Hematopoietic multipotent progenitor cell (in vitro differentiated cells): Measurements from ENCODE around the gene GOLGA6L7. TPM values are rescaled to one million over a fixed set of nuclear protein-coding genes. Genes with fewer than 3 reads are reported as not detected.
"Not testable (repeated sequence)": the region's sequence is repeated elsewhere in the genome, so short reads cannot be mapped to it uniquely, and the experiment has no call there.

ENCODE experiments used
- DNase-seq, 3 donors: peaks; one replicate each; pipeline ENCODE4 v3.0.0-alpha.2; 2011 to 2015; ENCODE audit warnings: low read depth in 2 of 3, low spot score in 2 of 3
- total RNA-seq: library from RNA; depleted of rRNA; stranded (reverse); fragments of >200 nt; gene quantifications from one replicate; pipeline ENCODE4 v1.2.3, GENCODE V29; 2012

The GOLGA6L7 gene
- total RNA-seq, 1 donor: not detected

DNA sequence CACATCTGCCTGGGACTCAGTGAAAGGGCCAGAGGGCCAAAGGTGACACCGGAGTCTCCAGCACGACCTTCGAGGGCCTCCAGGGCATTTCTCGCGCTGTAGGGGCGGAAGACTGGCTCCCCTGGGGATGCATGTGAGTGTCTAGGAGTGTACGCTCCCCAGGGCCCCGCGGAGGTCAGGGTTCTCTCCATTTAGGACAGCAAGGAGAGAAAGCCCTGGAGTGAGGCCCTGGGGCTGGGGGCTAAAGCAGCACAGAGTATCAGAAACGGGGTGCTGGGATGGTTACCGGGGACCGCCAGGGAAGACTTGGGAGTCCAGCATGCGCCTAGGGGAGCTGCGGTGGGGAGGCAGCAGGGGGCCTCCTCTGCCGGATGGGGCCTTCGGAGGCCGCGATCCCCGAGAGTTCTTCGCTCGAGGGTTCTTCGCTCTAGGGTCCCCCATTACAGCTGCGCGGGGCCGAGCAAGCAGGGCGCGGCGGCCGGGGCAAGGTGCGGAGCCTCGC lies 36.7 kb upstream of the GOLGA6L7 start:
- DNase-seq: no peak

- DNase-seq: no peak
These were observed 35.9 kb upstream of the GOLGA6L7 start for GRCh38 chr15:28884151-28884940.

DNA sequence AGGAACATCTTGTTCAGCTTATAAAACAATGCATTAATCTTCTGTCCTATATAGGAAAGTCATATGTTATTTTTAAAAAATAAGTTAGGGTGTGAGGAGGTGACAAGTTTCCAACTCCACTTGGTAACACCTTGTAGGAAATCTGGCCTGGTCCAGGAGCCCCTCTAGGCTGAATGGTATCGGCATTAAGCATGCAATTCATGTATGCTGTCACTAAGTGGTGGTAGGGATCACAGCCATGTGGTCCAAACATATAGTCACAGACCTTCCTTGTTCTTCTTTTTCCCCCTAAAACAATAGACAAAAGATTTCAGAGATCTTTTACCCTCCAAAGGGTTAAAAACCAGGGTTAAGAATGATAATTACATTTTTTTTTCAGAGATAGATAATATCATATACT lies 33.2 kb upstream of the GOLGA6L7 start:
- no peak for DNase-seq

- DNase-seq: no peak
These were observed 32.7 kb upstream of the GOLGA6L7 start for GRCh38 chr15:28881170-28881569.

GRCh38 chr15:28880680-28881079 lies 32.2 kb upstream of the GOLGA6L7 start:
- no peak for DNase-seq

DNA sequence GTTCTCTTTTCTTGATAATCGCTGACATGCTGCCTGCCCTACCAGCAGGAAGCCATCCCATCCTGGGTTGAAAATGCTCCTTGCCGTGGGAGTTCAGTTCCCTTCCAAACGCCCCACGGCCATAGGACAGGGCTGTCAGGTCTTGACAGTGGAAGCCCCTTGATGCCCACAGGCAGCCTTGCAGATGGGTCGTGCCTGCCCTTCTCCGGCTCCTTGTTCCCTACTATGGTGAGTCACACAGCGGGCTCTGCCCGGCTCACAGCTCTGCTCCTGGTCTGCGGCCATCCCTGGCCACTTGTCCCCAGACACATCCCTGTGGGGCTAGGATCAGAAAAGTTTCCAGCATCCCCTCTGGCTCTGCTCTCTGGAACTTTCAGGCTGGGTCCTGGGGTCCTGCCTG lies 31.1 kb upstream of the GOLGA6L7 start:
- no peak for DNase-seq

DNA sequence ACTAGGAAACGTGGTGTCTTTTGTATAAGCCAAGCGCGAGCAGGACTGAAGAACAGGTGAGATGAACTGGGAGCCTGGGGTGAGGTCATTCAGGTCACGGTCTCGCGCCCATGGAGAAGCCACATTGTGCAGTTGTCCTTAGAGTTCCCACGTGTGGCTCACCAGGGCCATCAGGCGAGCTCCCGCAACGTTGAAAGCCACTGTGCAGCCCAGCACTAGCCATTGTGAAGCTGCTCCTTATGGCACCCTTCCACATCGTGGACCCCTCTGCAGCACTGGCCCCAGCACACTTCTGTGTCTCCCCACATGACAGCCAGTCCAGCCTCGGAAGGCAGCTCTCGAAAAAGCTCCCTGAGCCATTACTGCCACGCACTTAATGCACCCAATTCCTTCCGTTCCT lies 29.8 kb upstream of the GOLGA6L7 start:
- DNase-seq: no peak

DNA sequence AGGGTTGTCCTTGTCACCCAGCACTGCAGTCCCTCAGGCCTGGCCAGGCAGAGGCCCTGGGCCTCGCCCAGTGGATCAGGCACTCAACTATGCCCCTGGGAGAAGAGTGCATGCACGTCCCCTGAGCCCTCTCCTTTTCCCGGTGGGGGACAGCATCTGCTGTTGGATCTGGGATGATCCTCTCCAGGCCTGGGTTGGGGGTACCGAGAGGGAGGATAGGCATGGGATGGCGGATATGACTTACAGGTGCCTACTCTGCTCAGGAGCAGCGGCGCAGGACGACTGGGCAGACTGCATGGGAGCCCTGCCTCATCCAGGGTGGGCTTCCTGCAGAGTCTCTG lies 28.4 kb upstream of the GOLGA6L7 start:
- DNase-seq: no peak

GRCh38 chr15:28876131-28876844 lies 27.8 kb upstream of the GOLGA6L7 start:
- DNase-seq: no peak

DNA sequence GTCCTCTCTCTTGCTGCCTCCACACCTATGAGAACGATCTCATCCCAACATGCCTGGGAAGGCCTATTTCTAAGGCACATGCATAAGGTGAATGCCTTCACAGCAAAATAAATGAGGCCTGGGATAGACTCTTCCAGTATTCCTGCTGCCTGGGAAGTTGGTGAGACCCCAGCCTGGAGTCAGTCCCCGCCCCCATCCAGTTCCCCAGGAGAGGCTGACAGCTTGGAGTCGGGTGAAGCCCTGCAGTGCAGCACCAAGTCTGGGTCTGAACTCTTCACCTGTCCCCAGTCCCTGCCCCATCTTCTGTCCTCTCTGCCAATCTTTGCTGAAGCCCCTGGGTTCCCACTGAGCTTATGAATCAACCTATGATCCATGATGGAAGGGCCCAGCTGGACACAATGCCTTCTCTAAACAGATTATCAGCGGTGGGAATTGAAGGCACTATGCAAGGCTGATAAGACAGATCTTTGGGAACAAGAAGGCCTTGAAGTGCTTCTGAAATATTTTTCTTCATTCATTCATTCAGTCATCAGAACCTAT lies 27.1 kb upstream of the GOLGA6L7 start:
- no peak for DNase-seq

GRCh38 chr15:28873585-28874190 lies 25.2 kb upstream of the GOLGA6L7 start:
- DNase-seq: no peak

- DNase-seq: no peak
These were observed 24.6 kb upstream of the GOLGA6L7 start for GRCh38 chr15:28873006-28873405.

DNA sequence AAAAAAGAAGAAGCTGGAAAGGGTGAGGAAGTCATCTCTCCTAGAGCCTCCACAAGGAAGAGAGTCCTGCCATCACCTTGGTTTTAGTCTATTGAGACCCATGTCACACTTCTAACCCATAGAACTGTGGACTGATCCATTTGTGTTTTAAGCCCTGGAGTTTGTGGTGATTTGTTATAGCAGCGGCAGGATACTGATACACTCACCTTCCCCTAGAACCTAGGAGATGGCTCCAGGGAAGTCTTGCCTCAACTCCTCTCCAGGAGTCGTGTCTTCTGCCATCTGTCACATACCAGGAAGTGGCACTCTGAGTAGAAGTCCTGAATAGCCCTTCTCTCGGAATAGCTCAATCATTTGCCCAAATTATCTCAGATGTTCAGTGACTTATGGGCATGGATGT lies 22.7 kb upstream of the GOLGA6L7 start:
- no peak for DNase-seq

DNA sequence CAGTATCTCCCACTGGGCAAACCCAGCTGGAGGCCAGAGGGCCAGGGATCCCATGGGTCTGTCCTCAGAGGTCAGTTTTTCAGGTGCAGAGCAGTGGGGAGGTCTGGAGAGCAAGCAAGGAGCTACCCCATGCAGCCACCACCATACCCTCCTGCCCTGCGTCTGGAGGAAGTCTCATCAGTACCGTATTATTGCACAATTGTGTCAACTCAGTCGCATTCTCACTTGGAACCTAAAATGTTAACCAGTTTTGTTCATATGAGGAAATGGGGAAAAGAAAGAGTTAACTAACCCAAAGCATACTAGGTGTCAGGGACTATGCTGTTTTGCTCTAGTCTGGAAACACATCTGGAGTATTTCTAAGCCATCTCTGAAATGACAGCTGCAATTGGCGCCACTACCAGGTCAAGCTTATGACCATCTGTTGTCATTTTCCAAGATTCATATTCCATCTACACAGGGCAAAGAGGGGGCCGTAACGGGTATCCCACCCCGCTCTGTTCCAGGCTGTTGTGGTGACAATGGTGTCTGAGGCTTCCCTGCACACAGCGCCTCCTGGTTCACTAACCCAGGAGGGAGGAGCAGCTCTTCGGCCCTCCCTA lies 20.4 kb upstream of the GOLGA6L7 start:
- DNase-seq: no peak

- not testable (repeated sequence) for DNase-seq
These were observed 13.3 kb upstream of the GOLGA6L7 start for GRCh38 chr15:28861589-28862293.

DNA sequence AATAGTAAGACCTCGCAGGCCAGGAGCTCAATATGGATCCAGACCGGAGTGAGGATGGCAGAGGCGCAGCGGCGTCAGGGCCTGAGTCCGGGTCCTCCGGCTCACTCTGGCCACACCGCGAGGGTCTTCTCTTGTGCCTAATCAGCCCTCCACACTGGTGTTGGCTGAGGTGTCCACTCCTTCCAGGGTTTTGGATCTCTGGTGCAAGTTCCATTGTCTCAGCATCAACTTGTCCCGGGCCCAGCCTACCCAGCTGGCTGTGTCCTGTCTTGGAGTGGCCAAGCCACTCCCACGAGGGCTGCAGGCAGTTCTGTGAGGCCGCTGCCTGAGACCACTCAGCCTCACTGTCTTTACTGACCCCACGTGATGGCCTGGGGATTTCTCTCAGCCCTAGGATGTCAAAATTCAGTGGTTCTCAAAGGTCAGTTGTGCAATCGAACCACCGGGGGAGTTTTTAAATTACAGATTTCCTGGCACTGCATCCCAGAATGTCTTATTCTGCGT lies 12.6 kb upstream of the GOLGA6L7 start:
- DNase-seq: no peak

GRCh38 chr15:28854578-28854977 lies 6.1 kb upstream of the GOLGA6L7 start:
- not testable (repeated sequence) for DNase-seq

GRCh38 chr15:28853654-28854053 lies 5.2 kb upstream of the GOLGA6L7 start:
- DNase-seq: not testable (repeated sequence)

GRCh38 chr15:28849766-28850165 lies 1.3 kb upstream of the GOLGA6L7 start:
- not testable (repeated sequence) for DNase-seq

DNA sequence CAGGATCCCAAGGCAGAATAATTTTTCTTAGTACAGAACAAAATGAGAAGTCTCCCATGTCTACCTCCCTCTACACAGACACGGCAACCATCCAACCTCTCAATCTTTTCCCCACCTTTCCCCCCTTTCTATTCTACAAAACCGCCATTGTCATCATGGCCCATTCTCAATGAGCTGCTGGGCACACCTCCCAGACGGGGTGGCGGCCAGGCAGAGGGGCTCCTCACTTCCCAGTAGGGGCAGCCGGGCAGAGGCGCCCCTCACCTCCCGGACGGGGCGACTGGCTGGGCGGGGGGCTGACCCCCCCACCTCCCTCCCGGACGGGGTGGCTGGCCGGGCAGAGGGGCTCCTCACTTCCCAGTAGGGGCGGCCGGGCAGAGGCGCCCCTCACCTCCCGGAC lies 827 bp upstream of the GOLGA6L7 start:
- DNase-seq: not testable (repeated sequence)
